ENCODE data around the gene LRRC53. TPM values are rescaled to one million over a fixed set of nuclear protein-coding genes. Genes with fewer than 3 reads are reported as not detected.

The LRRC53 gene
- polyA plus RNA-seq, 1 of the 3 experiments (the other 2 are of a cell fraction): not detected

DNA sequence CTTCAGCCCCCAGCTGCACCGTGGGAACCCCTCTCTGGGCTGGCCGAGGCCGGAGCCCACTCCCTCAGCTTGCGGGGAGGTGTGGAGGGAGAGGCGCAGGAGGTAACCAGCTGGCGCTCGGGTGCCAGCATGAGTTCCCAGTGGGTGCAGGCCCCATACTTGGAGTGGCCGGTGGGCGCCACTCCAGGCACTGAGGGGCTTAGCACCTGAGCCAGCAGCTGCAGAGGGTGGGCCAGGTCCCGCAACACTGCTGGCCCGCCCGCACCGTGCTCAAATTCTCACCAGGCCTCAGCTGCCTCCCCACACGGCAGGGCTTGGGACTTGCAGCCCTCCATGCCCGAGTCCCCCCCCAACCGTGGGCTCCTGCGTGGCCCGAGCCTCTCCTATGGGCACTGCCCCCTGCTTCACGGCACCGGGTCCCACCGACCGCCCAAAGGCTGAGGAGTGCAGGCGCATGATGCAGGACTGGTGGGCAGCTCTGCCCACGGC is 47.2 kb downstream of the LRRC53 start:
- H3F3A ChIP-seq (replicated peaks; ENCODE audit: insufficient read depth): no peaks in the 10 kb centered on the region
- no peak overlapping the region for H3K4me2 ChIP-seq
- H3K9ac ChIP-seq: no peak overlapping the region
- no peak overlapping the region for H3K4me3 ChIP-seq (ENCODE audit: low read depth in 2 of 2, low read length in 1 of 2)
- H4K20me1 ChIP-seq (ENCODE audit: insufficient read depth): no peaks in the 10 kb centered on the region
- H2AFZ ChIP-seq (ENCODE audit: low read depth): no peak overlapping the region
- ChIA-PET CTCF (no interaction called here), POLR2A (no interaction called here)
- no peak for DNase-seq
- H3K36me3 ChIP-seq (replicated peaks in 1 of 2; ENCODE audit: control insufficient read depth in 1 of 2, insufficient read depth in 2 of 2, low read length in 1 of 2): no peaks in the 10 kb centered on the region
- H3K79me2 ChIP-seq (ENCODE audit: insufficient read depth): no peaks in the 10 kb centered on the region
- TF ChIP-seq EP300 (IDR thresholded peaks at IDR 0.05; ENCODE audit: borderline replicate concordance in 1 of 2, low read depth in 1 of 2, low read length in 1 of 2) (no peak), SMC3 (IDR thresholded peaks at IDR 0.05; ENCODE audit: low read depth, low read length) (no peak), POLR2AphosphoS5 (IDR thresholded peaks at IDR 0.05; ENCODE audit: low read depth, low read length) (no peak), ELF1 (IDR thresholded peaks at IDR 0.05) (no peak), EZH2phosphoT487 (IDR thresholded peaks at IDR 0.05; ENCODE audit: borderline replicate concordance, low read depth) (no peak), GABPA (IDR thresholded peaks at IDR 0.05; ENCODE audit: low read depth) (no peak)
- TF ChIP-seq, protein P1, sequence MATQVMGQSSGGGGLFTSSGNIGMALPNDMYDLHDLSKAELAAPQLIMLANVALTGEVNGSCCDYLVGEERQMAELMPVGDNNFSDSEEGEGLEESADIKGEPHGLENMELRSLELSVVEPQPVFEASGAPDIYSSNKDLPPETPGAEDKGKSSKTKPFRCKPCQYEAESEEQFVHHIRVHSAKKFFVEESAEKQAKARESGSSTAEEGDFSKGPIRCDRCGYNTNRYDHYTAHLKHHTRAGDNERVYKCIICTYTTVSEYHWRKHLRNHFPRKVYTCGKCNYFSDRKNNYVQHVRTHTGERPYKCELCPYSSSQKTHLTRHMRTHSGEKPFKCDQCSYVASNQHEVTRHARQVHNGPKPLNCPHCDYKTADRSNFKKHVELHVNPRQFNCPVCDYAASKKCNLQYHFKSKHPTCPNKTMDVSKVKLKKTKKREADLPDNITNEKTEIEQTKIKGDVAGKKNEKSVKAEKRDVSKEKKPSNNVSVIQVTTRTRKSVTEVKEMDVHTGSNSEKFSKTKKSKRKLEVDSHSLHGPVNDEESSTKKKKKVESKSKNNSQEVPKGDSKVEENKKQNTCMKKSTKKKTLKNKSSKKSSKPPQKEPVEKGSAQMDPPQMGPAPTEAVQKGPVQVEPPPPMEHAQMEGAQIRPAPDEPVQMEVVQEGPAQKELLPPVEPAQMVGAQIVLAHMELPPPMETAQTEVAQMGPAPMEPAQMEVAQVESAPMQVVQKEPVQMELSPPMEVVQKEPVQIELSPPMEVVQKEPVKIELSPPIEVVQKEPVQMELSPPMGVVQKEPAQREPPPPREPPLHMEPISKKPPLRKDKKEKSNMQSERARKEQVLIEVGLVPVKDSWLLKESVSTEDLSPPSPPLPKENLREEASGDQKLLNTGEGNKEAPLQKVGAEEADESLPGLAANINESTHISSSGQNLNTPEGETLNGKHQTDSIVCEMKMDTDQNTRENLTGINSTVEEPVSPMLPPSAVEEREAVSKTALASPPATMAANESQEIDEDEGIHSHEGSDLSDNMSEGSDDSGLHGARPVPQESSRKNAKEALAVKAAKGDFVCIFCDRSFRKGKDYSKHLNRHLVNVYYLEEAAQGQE (IDR thresholded peaks at IDR 0.05; ENCODE audit: low read depth, low read length): no peak
- TF ChIP-seq, protein P2, sequence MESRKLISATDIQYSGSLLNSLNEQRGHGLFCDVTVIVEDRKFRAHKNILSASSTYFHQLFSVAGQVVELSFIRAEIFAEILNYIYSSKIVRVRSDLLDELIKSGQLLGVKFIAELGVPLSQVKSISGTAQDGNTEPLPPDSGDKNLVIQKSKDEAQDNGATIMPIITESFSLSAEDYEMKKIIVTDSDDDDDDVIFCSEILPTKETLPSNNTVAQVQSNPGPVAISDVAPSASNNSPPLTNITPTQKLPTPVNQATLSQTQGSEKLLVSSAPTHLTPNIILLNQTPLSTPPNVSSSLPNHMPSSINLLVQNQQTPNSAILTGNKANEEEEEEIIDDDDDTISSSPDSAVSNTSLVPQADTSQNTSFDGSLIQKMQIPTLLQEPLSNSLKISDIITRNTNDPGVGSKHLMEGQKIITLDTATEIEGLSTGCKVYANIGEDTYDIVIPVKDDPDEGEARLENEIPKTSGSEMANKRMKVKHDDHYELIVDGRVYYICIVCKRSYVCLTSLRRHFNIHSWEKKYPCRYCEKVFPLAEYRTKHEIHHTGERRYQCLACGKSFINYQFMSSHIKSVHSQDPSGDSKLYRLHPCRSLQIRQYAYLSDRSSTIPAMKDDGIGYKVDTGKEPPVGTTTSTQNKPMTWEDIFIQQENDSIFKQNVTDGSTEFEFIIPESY (IDR thresholded peaks at IDR 0.05; ENCODE audit: borderline replicate concordance, low read depth): no peak
- no peak overlapping the region for H3K27ac ChIP-seq (ENCODE audit: low read depth in 2 of 2, low read length in 1 of 2)
- no peaks in the 10 kb centered on the region for H3K27me3 ChIP-seq (ENCODE audit: insufficient read depth)
- H3K9me3 ChIP-seq: no peaks in the 10 kb centered on the region
- H3K4me1 ChIP-seq (ENCODE audit: control insufficient read depth in 1 of 2, insufficient read depth in 2 of 2, low read depth in 1 of 2, low read length in 1 of 2): no peaks in the 10 kb centered on the region
- no peaks in the 10 kb centered on the region for H3K9me2 ChIP-seq
- 60% methylated on average over 4 of the region's 24 CpGs for WGBS (ENCODE audit: low lambda C conversion rate)

DNA sequence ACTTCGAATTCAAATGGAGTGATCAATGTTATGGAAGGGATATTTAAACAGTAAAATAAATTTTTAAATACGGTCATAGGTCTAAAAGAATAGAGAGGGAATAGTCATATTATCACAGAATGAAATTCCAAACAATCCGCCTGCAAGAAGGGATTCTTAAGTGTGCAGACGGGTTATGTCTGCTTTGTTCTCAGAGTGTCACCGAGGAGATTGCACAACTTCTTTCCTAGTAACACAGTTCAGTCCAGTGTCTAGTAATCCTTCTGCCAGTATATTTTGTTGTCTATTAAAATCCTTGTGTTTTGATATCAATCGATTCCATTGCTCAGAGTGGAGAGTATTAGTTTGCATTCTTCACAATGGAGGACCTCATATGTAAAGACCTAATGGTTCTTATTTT is 48.4 kb downstream of the LRRC53 start:
- TF ChIP-seq RXRA (IDR thresholded peaks at IDR 0.05; ENCODE audit: borderline replicate concordance, low read depth) (no peak), FOXJ3 (CRISPR knock-in tag; IDR thresholded peaks at IDR 0.05) (no peak), MXI1 (IDR thresholded peaks at IDR 0.05; ENCODE audit: low read depth, low read length) (no peak)
- no peaks in the 10 kb centered on the region for H3K4me1 ChIP-seq (ENCODE audit: control insufficient read depth in 1 of 2, insufficient read depth in 2 of 2, low read depth in 1 of 2, low read length in 1 of 2)
- H3K27me3 ChIP-seq (ENCODE audit: insufficient read depth): no peaks in the 10 kb centered on the region
- H2AFZ ChIP-seq (ENCODE audit: low read depth): no peak overlapping the region
- 74% methylated on average over 6 of the region's 6 CpGs for WGBS (ENCODE audit: low lambda C conversion rate)
- H4K20me1 ChIP-seq (ENCODE audit: insufficient read depth): no peaks in the 10 kb centered on the region
- no peaks in the 10 kb centered on the region for H3K9me3 ChIP-seq
- H3K9me2 ChIP-seq: no peaks in the 10 kb centered on the region
- H3K79me2 ChIP-seq (ENCODE audit: insufficient read depth): no peaks in the 10 kb centered on the region
- H3K27ac ChIP-seq (ENCODE audit: low read depth in 2 of 2, low read length in 1 of 2): no peak overlapping the region
- no peaks in the 10 kb centered on the region for H3F3A ChIP-seq (replicated peaks; ENCODE audit: insufficient read depth)
- ChIA-PET CTCF (interaction anchor here (2.2 kb wide), 1 partner anchor 40 kb away, joined by 6 read pairs; no protein-coding TSS in a partner anchor), POLR2A (no interaction called here)
- H3K4me2 ChIP-seq: no peak overlapping the region
- no peak overlapping the region for H3K9ac ChIP-seq
- no peak for DNase-seq
- H3K36me3 ChIP-seq (replicated peaks in 1 of 2; ENCODE audit: control insufficient read depth in 1 of 2, insufficient read depth in 2 of 2, low read length in 1 of 2): no peaks in the 10 kb centered on the region
- H3K4me3 ChIP-seq (ENCODE audit: low read depth in 2 of 2, low read length in 1 of 2): no peak overlapping the region
